Caco-2 (cell line): ENCODE results near the gene TCIRG1. TPM values are rescaled to one million over a fixed set of nuclear protein-coding genes. Genes with fewer than 3 reads are reported as not detected.

Experiments
- BruUV-seq: library from RNA; stranded (reverse); fragments of 400-500 nt; replicated peaks from 2 replicates; lab custom pipeline; 2021; lab: Mats Ljungman, UMichigan
- CTCF ChIA-PET: fragments of 300-600 bp; sonication (Branson Sonifier 250); formaldehyde crosslinking; loops from one replicate; lab custom pipeline; 2022; ENCODE audit warnings: antibody characterized with exemption; lab: Charles Lee
- POLR2A ChIA-PET: fragments of 300-600 bp; sonication (Branson Sonifier 250); formaldehyde crosslinking; loops from one replicate; lab custom pipeline; 2022; ENCODE audit warnings: antibody characterized with exemption; lab: Charles Lee
- DNase-seq, 2 experiments: peaks; one replicate each; pipeline versions ENCODE4 v3.0.0 to v3.0.0-alpha.2; 2020 to 2022
- H3K27me3 ChIP-seq: replicated peaks from 2 replicates; pipeline ENCODE4 v1.6.0; 2011; ENCODE audit warnings: low read length; ENCODE audit not compliant: control insufficient read depth, insufficient read depth
- H3K36me3 ChIP-seq: 2 replicates; pipeline ENCODE4 v1.5.1; 2011; ENCODE audit warnings: low read length; ENCODE audit not compliant: control insufficient read depth, insufficient read depth
- H3K4me1 ChIP-seq: fragments of 250-450 bp; sonication (Bioruptor Pico); 2 replicates; pipeline ENCODE4 v1.5.1; 2020; ENCODE audit warnings: mild to moderate bottlenecking
- H3K4me3 ChIP-seq: 2 replicates; pipeline ENCODE4 v1.5.1; 2011; ENCODE audit warnings: low read depth, mild to moderate bottlenecking, control low read depth, low read length
- H3K9me3 ChIP-seq: fragments of 250-450 bp; sonication (Bioruptor Pico); 2 replicates; pipeline ENCODE4 v1.5.1; 2020; ENCODE audit warnings: mild to moderate bottlenecking, moderate library complexity
- H3K27ac Mint-ChIP-seq: one replicate; pipeline ENCODE4 v1.8.0; 2022; ENCODE audit warnings: mixed read lengths; ENCODE audit not compliant: unreplicated experiment
- H3K27me3 Mint-ChIP-seq: one replicate; pipeline ENCODE4 v1.8.0; 2022; ENCODE audit warnings: mixed read lengths; ENCODE audit not compliant: insufficient read depth, unreplicated experiment
- H3K36me3 Mint-ChIP-seq: one replicate; pipeline ENCODE4 v1.8.0; 2022; ENCODE audit warnings: mild to moderate bottlenecking, mixed read lengths; ENCODE audit not compliant: insufficient read depth, unreplicated experiment
- H3K4me1 Mint-ChIP-seq: one replicate; pipeline ENCODE4 v1.8.0; 2022; ENCODE audit warnings: low read depth, mixed read lengths; ENCODE audit not compliant: unreplicated experiment
- H3K4me3 Mint-ChIP-seq: one replicate; pipeline ENCODE4 v1.8.0; 2022; ENCODE audit warnings: mild to moderate bottlenecking, moderate library complexity, mixed read lengths; ENCODE audit not compliant: unreplicated experiment
- H3K9me3 Mint-ChIP-seq: one replicate; pipeline ENCODE4 v1.8.0; 2022; ENCODE audit warnings: mixed read lengths; ENCODE audit not compliant: unreplicated experiment
- intact Hi-C: fragments of 100-400 bp; cut with micrococcal nuclease; formaldehyde crosslinking; loops from one replicate; pipeline ENCODE4 v1.10.0; 2022; ENCODE audit not compliant: unreplicated experiment
- total RNA-seq: library from RNA; stranded (reverse); gene quantifications from 2 replicates; pipeline ENCODE4 v1.2.3, GENCODE V29; 2022
- TF ChIP-seq, protein P1 (sequence below), 2 experiments: fragments of 200-600 bp in 1 of 2; IDR thresholded peaks; 1 replicate in 1 of 2; 2 replicates in 1 of 2; pipeline versions ENCODE4 v1.5.1 to v1.8.0; 2011 to 2022; ENCODE audit warnings: antibody characterized with exemption in 1 of 2, control low read depth in 1 of 2, inconsistent platforms in 1 of 2, low read depth in 1 of 2, low read length in 1 of 2, mild to moderate bottlenecking in 1 of 2, moderate library complexity in 1 of 2; ENCODE audit not compliant: insufficient read depth in 1 of 2, severe bottlenecking in 1 of 2, unreplicated experiment in 1 of 2

TCIRG1 gene
- total RNA-seq, 1 experiment from 2014 or later = 2.7 TPM

DNA sequence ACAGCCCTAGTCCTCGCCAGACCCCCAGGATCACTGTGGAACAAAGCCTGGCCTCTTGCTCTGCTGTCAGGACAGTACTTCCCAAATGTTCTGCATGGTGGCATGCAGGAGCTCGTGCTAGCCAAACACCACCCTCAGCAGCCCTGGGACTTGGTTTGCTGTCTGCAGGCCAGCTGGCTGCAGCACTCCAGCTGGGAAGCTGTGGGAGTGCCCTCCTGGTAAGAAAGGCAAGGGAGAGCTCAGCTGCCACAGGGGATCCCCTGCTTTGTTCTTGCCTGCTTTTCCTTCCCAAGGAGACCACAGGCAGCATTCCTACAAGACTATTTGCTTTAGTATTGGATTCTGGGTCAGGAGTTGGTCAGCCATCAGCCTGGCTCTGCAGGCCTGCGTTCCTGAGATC lies 27.9 kb downstream of the TCIRG1 start:
- peaks cover 14% of the 10 kb centered on the region; the same call in 1 of the 2 replicates for H3K36me3 ChIP-seq
- intact Hi-C loops = no loop called here
- no peak overlapping the region for H3K4me3 ChIP-seq
- Mint-ChIP-seq H3K9me3 (no peaks in the 10 kb centered on the region), H3K27ac (no peak overlapping the region), H3K36me3 (peaks cover 97% of the 10 kb centered on the region), H3K4me1 (no peaks in the 10 kb centered on the region), H3K4me3 (no peak overlapping the region), H3K27me3 (no peaks in the 10 kb centered on the region)
- BruUV-seq = no TSS peak
- ChIA-PET POLR2A (interaction anchor here (0.6 kb wide), 1 partner anchor 20 kb away, joined by 13 read pairs; no protein-coding TSS in a partner anchor), CTCF (interaction anchor here (0.6 kb wide), 1 partner anchor 135 kb away, joined by 3 read pairs; no protein-coding TSS in a partner anchor)
- no peaks in the 10 kb centered on the region for H3K4me1 ChIP-seq
- no peaks in the 10 kb centered on the region for H3K9me3 ChIP-seq
- H3K27me3 ChIP-seq = no peaks in the 10 kb centered on the region
- DNase-seq = peak in 1 of 2 experiments; percentile 34
- TF ChIP-seq, protein P1, sequence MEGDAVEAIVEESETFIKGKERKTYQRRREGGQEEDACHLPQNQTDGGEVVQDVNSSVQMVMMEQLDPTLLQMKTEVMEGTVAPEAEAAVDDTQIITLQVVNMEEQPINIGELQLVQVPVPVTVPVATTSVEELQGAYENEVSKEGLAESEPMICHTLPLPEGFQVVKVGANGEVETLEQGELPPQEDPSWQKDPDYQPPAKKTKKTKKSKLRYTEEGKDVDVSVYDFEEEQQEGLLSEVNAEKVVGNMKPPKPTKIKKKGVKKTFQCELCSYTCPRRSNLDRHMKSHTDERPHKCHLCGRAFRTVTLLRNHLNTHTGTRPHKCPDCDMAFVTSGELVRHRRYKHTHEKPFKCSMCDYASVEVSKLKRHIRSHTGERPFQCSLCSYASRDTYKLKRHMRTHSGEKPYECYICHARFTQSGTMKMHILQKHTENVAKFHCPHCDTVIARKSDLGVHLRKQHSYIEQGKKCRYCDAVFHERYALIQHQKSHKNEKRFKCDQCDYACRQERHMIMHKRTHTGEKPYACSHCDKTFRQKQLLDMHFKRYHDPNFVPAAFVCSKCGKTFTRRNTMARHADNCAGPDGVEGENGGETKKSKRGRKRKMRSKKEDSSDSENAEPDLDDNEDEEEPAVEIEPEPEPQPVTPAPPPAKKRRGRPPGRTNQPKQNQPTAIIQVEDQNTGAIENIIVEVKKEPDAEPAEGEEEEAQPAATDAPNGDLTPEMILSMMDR (IDR thresholded peaks at IDR 0.05; ENCODE audit: insufficient read depth in 1 of 2, low read depth in 1 of 2, low read length in 1 of 2, severe bottlenecking in 1 of 2, unreplicated experiment in 1 of 2) = no peak

DNA sequence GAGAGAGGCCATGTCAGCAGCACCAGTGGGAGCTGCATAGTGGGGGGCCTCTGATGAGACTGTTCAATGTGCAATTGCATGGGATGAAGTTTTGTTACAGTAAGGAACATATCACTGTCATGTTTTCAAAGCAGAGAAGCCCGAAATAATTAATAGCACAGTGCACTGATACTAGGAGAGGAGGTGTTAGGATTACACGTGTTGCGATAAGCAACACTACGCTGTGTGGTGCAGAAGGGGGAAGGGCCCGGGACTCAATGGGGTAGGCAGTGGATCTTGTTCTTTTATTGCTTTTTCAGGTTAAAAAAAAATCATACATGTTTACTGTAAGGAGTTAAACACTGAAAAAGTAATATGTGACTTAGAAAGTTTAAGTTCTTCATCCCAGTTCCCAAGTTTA lies 29.2 kb downstream of the TCIRG1 start:
- BruUV-seq = no TSS peak
- H3K4me3 Mint-ChIP-seq = no peak overlapping the region
- Histone ChIP-seq H3K36me3 (peaks cover 12% of the 10 kb centered on the region; the same call in 1 of the 2 replicates), H3K9me3 (no peaks in the 10 kb centered on the region), H3K27me3 (no peaks in the 10 kb centered on the region), H3K4me1 (no peaks in the 10 kb centered on the region), H3K4me3 (no peak overlapping the region)
- no peaks in the 10 kb centered on the region for H3K4me1 Mint-ChIP-seq
- peaks cover 96% of the 10 kb centered on the region for H3K36me3 Mint-ChIP-seq
- intact Hi-C loops = no loop called here
- H3K27ac Mint-ChIP-seq = no peak overlapping the region
- ChIA-PET POLR2A (no interaction called here), CTCF (no interaction called here)
- DNase-seq = no peak
- TF ChIP-seq, protein P1 (IDR thresholded peaks at IDR 0.05; ENCODE audit: insufficient read depth in 1 of 2, low read depth in 1 of 2, low read length in 1 of 2, severe bottlenecking in 1 of 2, unreplicated experiment in 1 of 2) = no peak
- no peaks in the 10 kb centered on the region for H3K27me3 Mint-ChIP-seq
- no peaks in the 10 kb centered on the region for H3K9me3 Mint-ChIP-seq

DNA sequence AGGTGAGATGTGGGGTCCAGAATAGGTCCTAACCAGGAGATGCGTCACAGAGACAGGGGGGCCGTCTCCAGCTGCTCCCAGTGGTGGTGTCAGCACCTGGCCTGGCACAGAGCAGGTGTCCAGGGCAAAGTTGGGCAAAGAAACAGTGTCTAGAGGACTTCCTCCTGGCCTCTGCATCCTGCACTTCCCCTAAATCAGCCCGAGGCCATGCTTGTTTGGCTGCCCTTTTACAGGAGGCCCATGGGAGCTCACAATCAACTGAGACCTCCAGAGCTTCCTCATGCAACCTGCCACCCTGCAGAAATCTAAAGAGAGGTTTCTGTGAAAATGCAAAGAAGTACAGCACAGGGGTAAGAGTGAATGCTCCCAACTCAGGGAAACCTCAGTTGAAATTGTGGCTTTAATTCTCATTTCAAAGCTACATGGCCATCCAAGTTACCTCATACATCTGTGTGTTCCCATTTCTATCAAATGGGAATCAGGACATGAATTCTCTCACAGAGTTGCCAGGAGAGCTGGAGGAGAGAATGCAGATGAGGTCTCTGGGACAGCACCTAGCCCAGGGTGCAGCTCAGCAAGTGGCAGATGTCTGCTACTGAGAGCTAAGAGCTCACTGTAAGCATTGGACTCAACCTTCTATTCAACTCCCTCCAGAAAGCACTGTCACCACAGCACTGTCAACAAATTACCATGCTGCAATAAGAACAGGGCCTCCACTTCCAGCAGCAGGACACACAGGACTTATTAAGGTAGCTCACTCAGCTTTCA lies 32.6 kb downstream of the TCIRG1 start:
- Mint-ChIP-seq H3K36me3 (peaks cover 93% of the 10 kb centered on the region), H3K4me3 (no peak overlapping the region), H3K9me3 (no peaks in the 10 kb centered on the region), H3K4me1 (no peaks in the 10 kb centered on the region), H3K27me3 (no peaks in the 10 kb centered on the region), H3K27ac (no peak overlapping the region)
- H3K4me1 ChIP-seq = no peaks in the 10 kb centered on the region
- H3K36me3 ChIP-seq = peaks cover 13% of the 10 kb centered on the region
- no peaks in the 10 kb centered on the region for H3K9me3 ChIP-seq
- TF ChIP-seq, protein P1 (IDR thresholded peaks at IDR 0.05; ENCODE audit: insufficient read depth in 1 of 2, low read depth in 1 of 2, low read length in 1 of 2, severe bottlenecking in 1 of 2, unreplicated experiment in 1 of 2) = no peak
- DNase-seq = peak in 1 of 2 experiments; percentile 27
- no TSS peak for BruUV-seq
- CTCF ChIA-PET = no interaction called here
- H3K27me3 ChIP-seq = no peaks in the 10 kb centered on the region
- intact Hi-C loops = no loop called here
- no peak overlapping the region for H3K4me3 ChIP-seq
- POLR2A ChIA-PET = no interaction called here
